ENCODE results near the gene SLC1A7.

- TF ChIP-seq, protein P1, sequence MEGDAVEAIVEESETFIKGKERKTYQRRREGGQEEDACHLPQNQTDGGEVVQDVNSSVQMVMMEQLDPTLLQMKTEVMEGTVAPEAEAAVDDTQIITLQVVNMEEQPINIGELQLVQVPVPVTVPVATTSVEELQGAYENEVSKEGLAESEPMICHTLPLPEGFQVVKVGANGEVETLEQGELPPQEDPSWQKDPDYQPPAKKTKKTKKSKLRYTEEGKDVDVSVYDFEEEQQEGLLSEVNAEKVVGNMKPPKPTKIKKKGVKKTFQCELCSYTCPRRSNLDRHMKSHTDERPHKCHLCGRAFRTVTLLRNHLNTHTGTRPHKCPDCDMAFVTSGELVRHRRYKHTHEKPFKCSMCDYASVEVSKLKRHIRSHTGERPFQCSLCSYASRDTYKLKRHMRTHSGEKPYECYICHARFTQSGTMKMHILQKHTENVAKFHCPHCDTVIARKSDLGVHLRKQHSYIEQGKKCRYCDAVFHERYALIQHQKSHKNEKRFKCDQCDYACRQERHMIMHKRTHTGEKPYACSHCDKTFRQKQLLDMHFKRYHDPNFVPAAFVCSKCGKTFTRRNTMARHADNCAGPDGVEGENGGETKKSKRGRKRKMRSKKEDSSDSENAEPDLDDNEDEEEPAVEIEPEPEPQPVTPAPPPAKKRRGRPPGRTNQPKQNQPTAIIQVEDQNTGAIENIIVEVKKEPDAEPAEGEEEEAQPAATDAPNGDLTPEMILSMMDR (IDR thresholded peaks at IDR 0.05; ENCODE audit: low read depth, low read length): no peak
- TF ChIP-seq POLR2A (IDR thresholded peaks at IDR 0.05; ENCODE audit: extremely low read depth, insufficient read length): no peak
- TF ChIP-seq, protein P2, sequence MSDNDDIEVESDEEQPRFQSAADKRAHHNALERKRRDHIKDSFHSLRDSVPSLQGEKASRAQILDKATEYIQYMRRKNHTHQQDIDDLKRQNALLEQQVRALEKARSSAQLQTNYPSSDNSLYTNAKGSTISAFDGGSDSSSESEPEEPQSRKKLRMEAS (IDR thresholded peaks at IDR 0.05; ENCODE audit: low read depth, low read length): no peak
Observed at GRCh38 chr1:53131590-53131938, 10.9 kb downstream of the SLC1A7 start.

Measured in NB4 (cell line).